Measurements from ENCODE around the gene MYH14.

- TF ChIP-seq CTCF (IDR thresholded peaks at IDR 0.05 in 2 of 3, conservative IDR thresholded peaks at IDR 0.05 in 1 of 3; ENCODE audit: control insufficient read depth in 2 of 3, extremely low read depth in 1 of 3, insufficient read depth in 1 of 3, low read depth in 3 of 3, low read length in 3 of 3) (no peak), FOXM1 (IDR thresholded peaks at IDR 0.05; ENCODE audit: low read depth, low read length) (no peak), BHLHE40 (IDR thresholded peaks at IDR 0.05; ENCODE audit: borderline replicate concordance in 1 of 2, low read depth in 2 of 2, low read length in 1 of 2) (no peak), CREB1 (IDR thresholded peaks at IDR 0.05; ENCODE audit: low read depth) (no peak), EZH2 (IDR thresholded peaks at IDR 0.05; ENCODE audit: borderline replicate concordance, control insufficient read depth, low read depth, low read length) (no peak), YY1 (IDR thresholded peaks at IDR 0.05; ENCODE audit: low read depth, low read length) (0 out of 2 replicates have a peak, but pooled peaks have one; percentile 17), SIN3A (IDR thresholded peaks at IDR 0.05; ENCODE audit: low read depth, low read length) (no peak), ZBTB4 (CRISPR knock-in tag; IDR thresholded peaks at IDR 0.05) (no peak), E4F1 (IDR thresholded peaks at IDR 0.05; ENCODE audit: borderline replicate concordance, partially characterized antibody) (no peak)
Measured at GRCh38 chr19:50359328-50359818, 156.0 kb downstream of the MYH14 start.

Measured in GM12878 (cell line).